Measurements from ENCODE around the gene KIF20A. TPM values are rescaled to one million over a fixed set of nuclear protein-coding genes. Genes with fewer than 3 reads are reported as not detected.

The KIF20A gene
- total RNA-seq, 1 experiment from 2014 or later = 74.2 TPM

DNA sequence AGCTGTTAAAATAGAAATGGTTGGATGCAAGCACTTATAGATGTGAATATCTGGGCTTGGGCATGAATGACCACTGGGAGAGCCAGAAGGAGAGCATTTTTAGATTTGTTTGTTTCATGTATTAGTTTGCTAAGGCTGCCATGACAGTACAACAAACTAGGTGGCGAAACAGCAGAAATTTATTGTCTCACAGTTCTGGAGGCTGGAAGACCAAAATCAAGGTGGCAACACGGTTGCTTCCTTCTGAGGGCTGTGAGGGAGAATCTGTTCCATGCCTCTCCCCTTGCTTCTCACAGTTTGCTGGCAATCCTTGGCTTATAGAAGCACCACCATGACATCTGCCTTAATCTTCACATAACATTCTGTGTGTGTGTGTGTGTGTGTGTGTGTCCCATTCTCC is 54.4 kb downstream of the KIF20A start:
- ATAC-seq = peak; percentile 20; the same call in 1 of the 2 replicates
- no TSS peak for BruUV-seq (replicated peaks)

More for the DNA sequence above, 54.4 kb downstream of the KIF20A start:
- no peaks in the 10 kb centered on the region for H3K79me2 ChIP-seq (ENCODE audit: insufficient read depth, low read length)
- H2AFZ ChIP-seq (ENCODE audit: low read depth, low read length, poor library complexity, severe bottlenecking) = no peak overlapping the region
- ChIA-PET POLR2A (interaction anchor here (0.6 kb wide), 1 partner anchor 55 kb away, joined by 3 read pairs; the partner anchor contains the start of gene KIF20A), CTCF (no interaction called here), RAD21 (ENCODE audit: low non-redundant PET in 1 of 2, low total read pairs in 2 of 2, uncharacterized antibody in 2 of 2, unreplicated experiment in 2 of 2) (no interaction called here)
- H3K27ac ChIP-seq (ENCODE audit: low read depth, low read length) = no peak overlapping the region
- no peak for DNase-seq (ENCODE audit: low read depth, low spot score)
- no peak overlapping the region for H3K9ac ChIP-seq (ENCODE audit: low read length)
- H3K4me2 ChIP-seq (ENCODE audit: low read length) = no peak overlapping the region
- no peaks in the 10 kb centered on the region for H4K20me1 ChIP-seq (ENCODE audit: insufficient read depth)
- intact Hi-C loops (cut with micrococcal nuclease) = no loop called here
- no peaks in the 10 kb centered on the region for H3K36me3 ChIP-seq (ENCODE audit: control insufficient read depth in 1 of 2, insufficient read depth in 2 of 2, low read length in 2 of 2)
- no peaks in the 10 kb centered on the region for H3K9me2 ChIP-seq (ENCODE audit: insufficient read depth)
- 0 out of 2 replicates have a peak, but pooled peaks cover 3% of the 10 kb centered on the region for H3K27me3 ChIP-seq (ENCODE audit: insufficient read depth, low read length)
- no peaks in the 10 kb centered on the region for H3K4me1 ChIP-seq (ENCODE audit: control insufficient read depth in 1 of 2, insufficient read depth in 2 of 2, low read length in 2 of 2)
- H3K9me3 ChIP-seq (ENCODE audit: control insufficient read depth in 1 of 2, insufficient read depth in 1 of 2, low read depth in 1 of 2, low read length in 2 of 2) = no peaks in the 10 kb centered on the region
- H3K4me3 ChIP-seq (replicated peaks in 1 of 2; ENCODE audit: low read depth in 1 of 2, low read length in 2 of 2) = no peak overlapping the region
- TF ChIP-seq CEBPB (IDR thresholded peaks at IDR 0.05; ENCODE audit: low read depth) = no peak
- no peak for TF ChIP-seq EZH2phosphoT487 (IDR thresholded peaks at IDR 0.05; ENCODE audit: borderline replicate concordance)
- TF ChIP-seq EGR1 (IDR thresholded peaks at IDR 0.05; ENCODE audit: low read depth) = no peak
- no peak for TF ChIP-seq ZFX (IDR thresholded peaks at IDR 0.05)
- no peak for TF ChIP-seq JUND (IDR thresholded peaks at IDR 0.05)
- no peak for TF ChIP-seq POLR2AphosphoS5 (IDR thresholded peaks at IDR 0.05; ENCODE audit: low read depth, low read length)
- TF ChIP-seq, protein P1, sequence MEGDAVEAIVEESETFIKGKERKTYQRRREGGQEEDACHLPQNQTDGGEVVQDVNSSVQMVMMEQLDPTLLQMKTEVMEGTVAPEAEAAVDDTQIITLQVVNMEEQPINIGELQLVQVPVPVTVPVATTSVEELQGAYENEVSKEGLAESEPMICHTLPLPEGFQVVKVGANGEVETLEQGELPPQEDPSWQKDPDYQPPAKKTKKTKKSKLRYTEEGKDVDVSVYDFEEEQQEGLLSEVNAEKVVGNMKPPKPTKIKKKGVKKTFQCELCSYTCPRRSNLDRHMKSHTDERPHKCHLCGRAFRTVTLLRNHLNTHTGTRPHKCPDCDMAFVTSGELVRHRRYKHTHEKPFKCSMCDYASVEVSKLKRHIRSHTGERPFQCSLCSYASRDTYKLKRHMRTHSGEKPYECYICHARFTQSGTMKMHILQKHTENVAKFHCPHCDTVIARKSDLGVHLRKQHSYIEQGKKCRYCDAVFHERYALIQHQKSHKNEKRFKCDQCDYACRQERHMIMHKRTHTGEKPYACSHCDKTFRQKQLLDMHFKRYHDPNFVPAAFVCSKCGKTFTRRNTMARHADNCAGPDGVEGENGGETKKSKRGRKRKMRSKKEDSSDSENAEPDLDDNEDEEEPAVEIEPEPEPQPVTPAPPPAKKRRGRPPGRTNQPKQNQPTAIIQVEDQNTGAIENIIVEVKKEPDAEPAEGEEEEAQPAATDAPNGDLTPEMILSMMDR (IDR thresholded peaks at IDR 0.05 in 2 of 3, conservative IDR thresholded peaks at IDR 0.05 in 1 of 3; ENCODE audit: borderline replicate concordance in 1 of 3, insufficient read depth in 1 of 3, low read depth in 2 of 3, low read length in 2 of 3) = no peak
- TF ChIP-seq CBX3 (IDR thresholded peaks at IDR 0.05; ENCODE audit: low read depth) = no peak
- no peak for TF ChIP-seq RAD21 (IDR thresholded peaks at IDR 0.05; ENCODE audit: low read depth)
- no peak for TF ChIP-seq ZBTB33 (IDR thresholded peaks at IDR 0.05; ENCODE audit: extremely low read depth, insufficient replicate concordance, low read length)

Measured in HCT116 (cell line).